Midbrain (tissue), 1 donor: Measurements from ENCODE around the gene OXTR.

Experiments used
- DNase-seq: peaks from one replicate; lab custom pipeline; 2025; lab: John Stamatoyannopoulos, UW

Gene OXTR

GRCh38 chr3:8769088-8769822, at the start of gene OXTR:
TSS of gene OXTR (minus strand) at chr3:8769613. CDS start at chr3:8768187, 1,426 bp downstream.
- peak; percentile 84 for DNase-seq

- DNase-seq, result no peak
These were observed 48.1 kb upstream of the OXTR start for GRCh38 chr3:8817486-8817885.

GRCh38 chr3:8816106-8816505, 46.7 kb upstream of the OXTR start:
- no peak for DNase-seq

DNA sequence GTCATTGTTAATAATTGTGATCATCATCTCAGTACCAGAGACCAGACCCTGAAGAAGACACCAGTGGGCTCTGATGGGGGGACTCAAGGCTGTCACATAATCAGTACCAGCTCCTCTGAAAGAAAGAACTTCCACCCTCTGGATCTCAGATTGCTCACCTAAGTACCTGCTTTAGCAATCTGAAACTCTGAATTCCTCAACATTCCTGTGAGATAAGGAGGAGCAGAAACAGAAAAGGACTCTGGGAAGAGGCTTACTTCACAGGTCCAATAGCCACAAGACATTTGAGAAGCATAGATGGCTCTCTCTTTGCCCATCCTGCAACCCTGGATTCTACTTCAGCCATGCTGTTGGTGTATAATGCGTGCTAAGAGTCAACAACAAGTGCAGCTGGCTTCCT, 44.0 kb upstream of the OXTR start:
- no peak for DNase-seq

- no peak for DNase-seq
These were observed 41.1 kb upstream of the OXTR start for GRCh38 chr3:8810561-8810960.

- no peak for DNase-seq
These were observed 36.4 kb upstream of the OXTR start for GRCh38 chr3:8805774-8806173.

- no peak for DNase-seq
These were observed 32.8 kb upstream of the OXTR start for GRCh38 chr3:8802256-8802655.

DNA sequence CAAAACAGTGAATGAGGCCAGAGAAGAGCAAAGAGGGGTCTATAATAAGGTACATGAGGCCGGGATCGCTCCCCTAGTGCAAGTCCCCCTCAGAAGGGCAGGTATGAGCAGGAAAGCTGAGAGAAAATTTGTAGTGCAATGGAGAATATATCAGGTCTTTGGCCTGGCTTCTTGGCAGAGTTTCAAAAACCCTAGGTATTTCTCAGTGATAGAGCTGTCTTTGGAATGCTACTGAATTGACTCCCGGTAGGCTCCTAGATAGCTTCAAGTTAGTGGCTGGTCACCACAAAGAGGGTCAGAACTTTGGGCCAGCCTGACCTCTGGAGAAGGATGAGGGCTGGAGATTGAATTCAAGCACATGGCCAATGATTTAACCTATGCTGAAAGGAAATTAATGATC, 30.6 kb upstream of the OXTR start:
- DNase-seq, result no peak

GRCh38 chr3:8794247-8794646, 24.8 kb upstream of the OXTR start:
- DNase-seq, result no peak

- DNase-seq, result no peak
These were observed 23.8 kb upstream of the OXTR start for GRCh38 chr3:8793242-8793641.

DNA sequence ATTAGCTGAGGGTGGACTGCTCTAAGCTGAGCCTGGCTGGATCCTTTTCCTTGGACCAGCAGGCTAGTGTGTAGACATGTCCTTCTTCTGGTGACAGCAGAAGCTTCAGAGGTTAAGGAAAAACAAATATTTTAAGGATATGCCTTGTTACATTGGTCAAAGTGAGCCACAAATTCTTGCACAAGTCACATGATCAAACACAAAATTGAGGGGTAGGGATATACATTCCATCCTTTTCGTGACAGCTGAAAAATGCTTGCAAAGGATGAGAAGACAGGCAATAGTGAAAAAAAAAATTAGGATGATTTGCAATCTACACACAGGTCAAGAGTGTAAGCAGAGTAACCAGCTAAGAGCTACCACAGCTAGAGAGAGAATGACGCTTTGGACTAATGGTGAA, 21.1 kb upstream of the OXTR start:
- no peak for DNase-seq

- DNase-seq, result peak; percentile 45
These were observed 15.4 kb upstream of the OXTR start for GRCh38 chr3:8784676-8785435.

GRCh38 chr3:8780279-8780678, 10.9 kb upstream of the OXTR start:
- DNase-seq, result peak; percentile 27

GRCh38 chr3:8778475-8778874, 9.1 kb upstream of the OXTR start:
- DNase-seq, result no peak

DNA sequence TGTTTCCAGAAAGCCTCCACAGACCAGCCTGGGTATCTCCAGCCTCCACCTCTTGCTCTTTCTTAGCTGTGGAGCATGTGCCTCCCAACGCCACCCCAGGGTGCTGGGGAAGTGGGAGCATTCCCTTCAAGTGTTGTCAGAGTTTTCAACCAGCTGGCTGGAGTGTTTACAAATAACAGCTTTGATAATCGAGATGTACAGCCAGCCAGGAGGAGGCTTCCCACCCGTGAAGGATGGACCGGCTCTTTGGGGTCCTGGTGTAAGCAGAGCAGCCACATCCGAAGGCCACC, 8.5 kb upstream of the OXTR start:
- DNase-seq, result no peak

- no peak for DNase-seq
These were observed 8.0 kb upstream of the OXTR start for GRCh38 chr3:8777201-8777977.

DNA sequence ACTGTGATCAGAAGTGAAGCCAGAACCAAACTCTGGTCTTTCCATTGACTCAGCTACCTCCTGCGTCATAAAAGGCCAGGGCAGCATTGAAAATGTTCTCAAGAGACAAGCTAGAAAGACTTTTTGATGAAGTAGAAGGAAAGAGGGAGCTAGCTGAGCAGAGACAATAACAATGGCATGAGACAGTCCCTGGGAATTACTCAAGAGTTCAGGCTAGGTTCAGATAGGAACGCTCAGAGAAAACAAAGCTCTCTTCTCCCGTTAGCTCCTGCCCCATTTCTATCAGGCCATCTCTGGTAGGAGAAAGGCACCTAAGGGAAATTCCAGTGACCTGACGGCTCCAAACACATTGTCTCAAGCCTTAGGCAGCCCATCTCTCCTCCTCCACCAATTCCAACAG, 7.0 kb upstream of the OXTR start:
- DNase-seq, result no peak

GRCh38 chr3:8775602-8776001, 6.2 kb upstream of the OXTR start:
- DNase-seq, result no peak

DNA sequence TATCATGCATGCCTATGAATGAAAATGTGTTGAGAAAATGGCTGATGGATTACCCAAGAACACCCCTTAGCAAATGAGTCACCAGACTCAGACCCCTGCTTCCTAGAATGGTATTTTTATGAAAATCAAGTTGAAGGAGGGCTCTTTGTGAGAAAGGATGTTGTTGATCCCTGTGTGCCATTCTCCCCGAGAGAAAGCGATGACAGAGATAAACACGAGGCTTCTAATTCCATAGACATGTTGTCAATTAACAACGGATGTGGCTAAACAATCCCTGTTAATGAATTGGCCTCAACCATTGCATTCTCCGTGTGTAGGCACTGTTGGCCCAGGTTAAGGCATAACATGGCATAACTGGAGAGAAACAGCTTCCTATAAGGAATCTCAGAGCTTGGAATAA, 5.8 kb upstream of the OXTR start:
- no peak for DNase-seq

GRCh38 chr3:8773941-8774542, 4.6 kb upstream of the OXTR start:
- DNase-seq, result peak; percentile 47

- DNase-seq, result no peak
These were observed 887 bp downstream of the OXTR start for GRCh38 chr3:8768364-8769087.
